PC-3 (cell line): Measurements from ENCODE around the gene NEMP2. TPM values are rescaled to one million over a fixed set of nuclear protein-coding genes. Genes with fewer than 3 reads are reported as not detected.
A peak's percentile ranks its signal among the peaks of the same experiment; 100 is the strongest.

Source experiments
- ATAC-seq: fragments of 200-7000 bp; cut with Tn5 transposase; 2 replicates; pipeline ENCODE4 v1.9.1; 2020; ENCODE audit warnings: mild to moderate bottlenecking, moderate library complexity
- Bru-seq: library from RNA; stranded (reverse); fragments of 400-500 nt; gene quantifications from one replicate; lab custom pipeline; 2021; lab: Mats Ljungman, UMichigan
- BruChase-seq, 2 experiments: library from RNA; stranded (reverse); fragments of 400-500 nt; gene quantifications; one replicate each; lab custom pipeline; 2021; lab: Mats Ljungman, UMichigan
- BruUV-seq: library from RNA; stranded (reverse); fragments of 400-500 nt; replicated peaks from 2 replicates; lab custom pipeline; 2021; lab: Mats Ljungman, UMichigan
- CTCF ChIA-PET: fragments of 300-600 bp; sonication (Branson Sonifier 250); formaldehyde crosslinking; loops from one replicate; lab custom pipeline; 2022; ENCODE audit warnings: antibody characterized with exemption; lab: Charles Lee
- POLR2A ChIA-PET: fragments of 300-600 bp; sonication (Branson Sonifier 250); formaldehyde crosslinking; loops from one replicate; lab custom pipeline; 2022; ENCODE audit warnings: antibody characterized with exemption; ENCODE audit not compliant: unreplicated experiment; lab: Charles Lee
- DNase-seq: peaks from one replicate; pipeline ENCODE4 v3.0.0-alpha.2; 2015
- H2AFZ ChIP-seq: fragments of 300-600 bp; sonication (generic); 2 replicates; pipeline ENCODE4 v1.6.0; 2016; ENCODE audit warnings: antibody characterized with exemption, low read length
- H3F3A ChIP-seq: fragments of 300-600 bp; sonication (generic); one replicate; pipeline ENCODE4 v1.6.0; 2017; ENCODE audit warnings: antibody characterized with exemption, low read length, control low read depth, mild to moderate bottlenecking; ENCODE audit not compliant: unreplicated experiment
- H3K27ac ChIP-seq: fragments of 300-600 bp; sonication (generic); 2 replicates; pipeline ENCODE4 v1.5.1; 2016; ENCODE audit warnings: mild to moderate bottlenecking, low read length
- H3K27me3 ChIP-seq: fragments of 300-600 bp; sonication (generic); 2 replicates; pipeline ENCODE4 v1.6.1; 2016; ENCODE audit warnings: low read length, mixed read lengths
- H3K36me3 ChIP-seq: fragments of 300-600 bp; sonication (generic); 2 replicates; pipeline ENCODE4 v1.6.1; 2016; ENCODE audit warnings: low read depth, mixed run types, low read length, mixed read lengths
- H3K4me1 ChIP-seq: fragments of 300-600 bp; sonication (generic); 2 replicates; pipeline ENCODE4 v1.5.1; 2016; ENCODE audit warnings: low read length; ENCODE audit not compliant: insufficient read depth
- H3K4me2 ChIP-seq: fragments of 300-600 bp; sonication (generic); 2 replicates; pipeline ENCODE4 v1.6.0; 2016; ENCODE audit warnings: low read length
- H3K4me3 ChIP-seq: fragments of 300-600 bp; sonication (generic); 2 replicates; pipeline ENCODE4 v1.5.1; 2016; ENCODE audit warnings: mild to moderate bottlenecking, low read length, mixed read lengths
- H3K79me2 ChIP-seq: fragments of 300-600 bp; sonication (generic); 2 replicates; pipeline ENCODE4 v1.6.1; 2017; ENCODE audit warnings: low read length, mixed read lengths
- H3K9ac ChIP-seq: fragments of 300-600 bp; sonication (generic); 2 replicates; pipeline ENCODE4 v1.6.0; 2016; ENCODE audit warnings: mild to moderate bottlenecking, low read length
- H3K9me2 ChIP-seq: fragments of 300-600 bp; sonication (generic); replicated peaks from 2 replicates; pipeline ENCODE4 v1.6.1; 2016; ENCODE audit warnings: mixed run types, low read length, mixed read lengths
- H3K9me3 ChIP-seq: fragments of 300-600 bp; sonication (generic); 2 replicates; pipeline ENCODE4 v1.6.1; 2016; ENCODE audit warnings: low read length, mixed read lengths
- H4K20me1 ChIP-seq: fragments of 300-600 bp; sonication (generic); 2 replicates; pipeline ENCODE4 v1.6.1; 2016; ENCODE audit warnings: low read length, mixed read lengths
- EZH2 ChIP-seq: fragments of 300-600 bp; sonication (generic); IDR thresholded peaks from one replicate; pipeline ENCODE4 v1.6.1; 2017; ENCODE audit warnings: antibody characterized with exemption, mild to moderate bottlenecking, low read length; ENCODE audit not compliant: unreplicated experiment
- EZH2phosphoT487 ChIP-seq: fragments of 300-600 bp; sonication (generic); IDR thresholded peaks from 2 replicates; pipeline ENCODE4 v1.6.1; 2018; ENCODE audit warnings: mild to moderate bottlenecking, antibody characterized with exemption, low read length, borderline replicate concordance
- intact Hi-C: fragments of 100-400 bp; cut with micrococcal nuclease; formaldehyde crosslinking; loops from 2 replicates; pipeline ENCODE4 v1.9.0; 2023
- long read RNA-seq: library from polyadenylated mRNA; unstranded; transcript quantifications from one replicate; pipeline ENCODE4 v2.0.0, GENCODE V29; 2021; ENCODE audit not compliant: unreplicated experiment
- total RNA-seq: library from RNA; depleted of rRNA; stranded (reverse); fragments of >200 nt; gene quantifications from 2 replicates; pipeline ENCODE4 v1.2.3, GENCODE V29; 2014; rRNA removed
- TF ChIP-seq, protein P1 (sequence below): fragments of 300-600 bp; sonication (generic); conservative IDR thresholded peaks from 2 replicates; pipeline ENCODE4 v1.5.1; 2017; ENCODE audit warnings: antibody characterized with exemption, low read depth, mild to moderate bottlenecking, low read length

Gene NEMP2, protein sequence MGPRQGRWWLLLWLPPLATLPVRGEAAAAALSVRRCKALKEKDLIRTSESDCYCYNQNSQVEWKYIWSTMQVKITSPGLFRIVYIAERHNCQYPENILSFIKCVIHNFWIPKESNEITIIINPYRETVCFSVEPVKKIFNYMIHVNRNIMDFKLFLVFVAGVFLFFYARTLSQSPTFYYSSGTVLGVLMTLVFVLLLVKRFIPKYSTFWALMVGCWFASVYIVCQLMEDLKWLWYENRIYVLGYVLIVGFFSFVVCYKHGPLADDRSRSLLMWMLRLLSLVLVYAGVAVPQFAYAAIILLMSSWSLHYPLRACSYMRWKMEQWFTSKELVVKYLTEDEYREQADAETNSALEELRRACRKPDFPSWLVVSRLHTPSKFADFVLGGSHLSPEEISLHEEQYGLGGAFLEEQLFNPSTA
- total RNA-seq = 2.5 and 3.8 TPM in 2 replicates
- percentile 49 among the genes with signal in this experiment for Bru-seq, nascent RNA
- percentile 45 among the genes with signal in this experiment for BruChase-seq, experiment 1, labeled RNA remaining after a 6-hour chase
- BruChase-seq, experiment 2, labeled RNA remaining after a 2-hour chase = percentile 59 among the genes with signal in this experiment
- long read RNA-seq, full-length matches to known transcripts = 1 of 5 reads
- long read RNA-seq, partial matches to known transcripts = 0 of 5 reads
- long read RNA-seq, other reads (novel, unspliced or antisense) = 4 of 5 reads

DNA sequence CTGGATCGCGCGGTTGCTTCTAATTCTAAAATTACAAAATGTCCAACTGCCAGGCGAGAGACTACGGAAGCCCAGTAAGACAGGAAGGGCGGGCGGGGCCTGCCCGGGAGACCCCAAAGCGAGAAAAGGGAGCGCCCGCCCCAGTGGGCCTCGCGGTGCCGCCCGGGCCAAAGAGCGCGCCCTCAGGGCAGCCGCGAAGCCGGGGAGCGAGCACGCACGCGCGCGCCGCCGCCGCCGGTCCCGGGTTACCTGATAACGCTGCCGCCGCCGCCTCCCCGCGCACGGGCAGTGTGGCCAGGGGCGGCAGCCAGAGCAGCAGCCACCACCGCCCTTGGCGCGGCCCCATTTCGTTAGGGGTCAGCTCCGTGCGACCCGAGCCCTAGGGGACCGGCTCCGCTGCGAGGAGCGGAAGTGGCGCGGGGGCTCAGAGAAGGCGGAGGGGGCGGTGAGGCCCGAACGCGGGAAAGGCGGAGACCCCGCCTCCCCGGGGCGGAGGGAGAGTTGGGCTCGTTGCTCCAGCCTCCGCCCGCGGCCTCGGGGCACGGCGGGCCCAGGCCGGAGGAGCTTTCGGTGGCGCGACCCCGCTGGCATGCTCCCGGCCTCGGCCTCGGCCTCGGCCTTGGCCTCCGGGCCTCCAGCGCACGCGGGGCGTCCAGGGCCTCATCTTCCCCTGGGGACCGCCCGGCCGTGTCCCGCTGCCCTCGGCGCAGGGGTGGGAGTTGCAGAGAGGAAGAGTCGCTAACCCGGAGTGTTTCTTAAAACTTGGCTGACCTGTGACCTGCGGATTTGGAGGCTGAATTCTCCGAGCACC, at the start of gene NEMP2:
Gene NEMP2 (minus strand): TSS at position 413 of the 811 bp plus-strand sequence. CDS start 67 bp downstream, at position 346.
- H3K36me3 ChIP-seq = peaks cover 5% of the 10 kb centered on the region; the same call in 1 of the 2 replicates
- peaks cover 14% of the 10 kb centered on the region for H3K4me1 ChIP-seq
- BruUV-seq = no TSS peak
- no peak for TF ChIP-seq EZH2phosphoT487
- TF ChIP-seq EZH2 = no peak
- TF ChIP-seq, protein P1, sequence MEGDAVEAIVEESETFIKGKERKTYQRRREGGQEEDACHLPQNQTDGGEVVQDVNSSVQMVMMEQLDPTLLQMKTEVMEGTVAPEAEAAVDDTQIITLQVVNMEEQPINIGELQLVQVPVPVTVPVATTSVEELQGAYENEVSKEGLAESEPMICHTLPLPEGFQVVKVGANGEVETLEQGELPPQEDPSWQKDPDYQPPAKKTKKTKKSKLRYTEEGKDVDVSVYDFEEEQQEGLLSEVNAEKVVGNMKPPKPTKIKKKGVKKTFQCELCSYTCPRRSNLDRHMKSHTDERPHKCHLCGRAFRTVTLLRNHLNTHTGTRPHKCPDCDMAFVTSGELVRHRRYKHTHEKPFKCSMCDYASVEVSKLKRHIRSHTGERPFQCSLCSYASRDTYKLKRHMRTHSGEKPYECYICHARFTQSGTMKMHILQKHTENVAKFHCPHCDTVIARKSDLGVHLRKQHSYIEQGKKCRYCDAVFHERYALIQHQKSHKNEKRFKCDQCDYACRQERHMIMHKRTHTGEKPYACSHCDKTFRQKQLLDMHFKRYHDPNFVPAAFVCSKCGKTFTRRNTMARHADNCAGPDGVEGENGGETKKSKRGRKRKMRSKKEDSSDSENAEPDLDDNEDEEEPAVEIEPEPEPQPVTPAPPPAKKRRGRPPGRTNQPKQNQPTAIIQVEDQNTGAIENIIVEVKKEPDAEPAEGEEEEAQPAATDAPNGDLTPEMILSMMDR = no peak
- H3F3A ChIP-seq = no peaks in the 10 kb centered on the region
- H3K4me2 ChIP-seq = peak within 1 kb of the TSS; percentile 92
- no peaks in the 10 kb centered on the region for H3K9me2 ChIP-seq
- ChIA-PET POLR2A (interaction anchor here (0.6 kb wide), 1 partner anchor 145 kb away, joined by 4 read pairs; no protein-coding TSS in a partner anchor), CTCF (no interaction called here)
- H2AFZ ChIP-seq = peak within 1 kb of the TSS; percentile 95
- H4K20me1 ChIP-seq = no peaks in the 10 kb centered on the region
- H3K27me3 ChIP-seq = no peaks in the 10 kb centered on the region
- peak within 1 kb of the TSS; percentile 93 for H3K9ac ChIP-seq
- ATAC-seq (peak; percentile 82), DNase-seq (peak; percentile 75)
- peak within 1 kb of the TSS; percentile 91 for H3K4me3 ChIP-seq
- intact Hi-C loops = loop anchor here (1.0 to 10.0 kb wide), 4 partner anchors 36 to 230 kb away; no protein-coding TSS in a partner anchor
- peak within 1 kb of the TSS; percentile 73 for H3K27ac ChIP-seq
- H3K9me3 ChIP-seq = peaks cover 10% of the 10 kb centered on the region
- peaks cover 15% of the 10 kb centered on the region for H3K79me2 ChIP-seq

DNA sequence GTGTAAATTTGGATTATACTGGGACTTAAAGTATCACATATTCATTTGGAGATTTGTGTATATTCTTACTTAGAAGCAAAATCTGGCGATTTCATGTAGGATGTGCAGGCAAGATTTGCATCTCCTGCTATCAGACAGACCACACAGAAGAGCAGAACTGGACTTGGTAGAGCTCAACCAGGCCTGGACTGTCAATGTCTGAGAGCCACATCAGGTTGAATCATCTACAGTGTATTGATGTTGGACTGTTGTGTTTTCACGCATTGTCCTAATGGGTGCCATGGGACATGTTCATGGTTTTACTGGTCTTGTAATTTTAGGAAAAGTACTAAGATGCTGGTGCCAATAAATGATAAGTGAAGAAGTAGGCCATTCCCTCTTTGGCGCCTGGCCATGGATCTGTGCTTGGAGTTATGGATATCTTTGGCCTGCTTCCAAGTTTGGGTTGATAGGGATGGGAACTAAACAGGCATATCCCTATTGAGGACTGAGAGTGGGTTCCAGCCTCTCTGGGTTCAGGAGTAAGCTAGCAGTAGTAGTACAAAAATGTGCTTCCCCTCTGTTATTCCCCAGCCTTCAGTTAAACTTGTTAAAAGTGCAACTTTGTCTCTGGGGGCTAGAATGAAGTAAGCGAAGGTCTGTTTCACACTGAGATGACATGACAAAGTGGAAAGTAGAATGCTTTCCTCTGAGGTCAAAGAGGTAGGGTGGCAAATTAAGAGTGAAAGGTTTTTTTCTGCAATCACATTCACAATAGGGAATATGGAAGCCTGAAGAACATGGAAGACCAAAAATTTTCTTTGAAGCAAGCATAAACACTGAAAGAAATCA, 49.2 kb upstream of the NEMP2 start:
- no peak for DNase-seq
- intact Hi-C loops = no loop called here
- Histone ChIP-seq H3K27me3 (no peaks in the 10 kb centered on the region), H3K4me2 (no peak overlapping the region), H3K36me3 (no peaks in the 10 kb centered on the region), H3K4me1 (peaks cover 39% of the 10 kb centered on the region), H4K20me1 (no peaks in the 10 kb centered on the region), H3K4me3 (no peak overlapping the region), H3K9me3 (no peaks in the 10 kb centered on the region), H3K9me2 (no peaks in the 10 kb centered on the region), H3K27ac (peak overlapping the region; percentile 0; the same call in 1 of the 2 replicates), H3K9ac (no peak overlapping the region), H3F3A (peaks cover 4% of the 10 kb centered on the region), H3K79me2 (no peaks in the 10 kb centered on the region), H2AFZ (no peak overlapping the region)
- ChIA-PET POLR2A (no interaction called here), CTCF (no interaction called here)
- TF ChIP-seq EZH2phosphoT487 = no peak
- no peak for TF ChIP-seq EZH2
- TF ChIP-seq, protein P1 = no peak
- BruUV-seq = no TSS peak
- no peak for ATAC-seq
